LNCAP (cell line): ENCODE measurements around the gene TTLL6.

Source experiments
- CTCF ChIP-seq: fragments of 450-650 bp; IDR thresholded peaks from 2 replicates; pipeline ENCODE4 v1.5.1; 2017; ENCODE audit warnings: mild to moderate bottlenecking

TTLL6 gene

GRCh38 chr17:48732688-48733629 is 84.1 kb downstream of the TTLL6 start:
- no peak for TF ChIP-seq CTCF

- no peak for TF ChIP-seq CTCF
These were observed 85.7 kb downstream of the TTLL6 start for GRCh38 chr17:48731355-48731754.

GRCh38 chr17:48730240-48730550 is 86.8 kb downstream of the TTLL6 start:
- TF ChIP-seq CTCF: no peak

- no peak for TF ChIP-seq CTCF
These were observed 87.4 kb downstream of the TTLL6 start for GRCh38 chr17:48729335-48730239.

- TF ChIP-seq CTCF: no peak
These were observed 88.5 kb downstream of the TTLL6 start, which contains the start of gene HOXB13 for GRCh38 chr17:48728232-48729231. HOXB13 (minus strand) TSS chr17:48728750; CDS start chr17:48728593, 157 bp downstream.

GRCh38 chr17:48727415-48728175 is 89.4 kb downstream of the TTLL6 start:
- TF ChIP-seq CTCF: no peak
